ENCODE measurements around the gene ATP6V1F.

ATP6V1F gene

GRCh38 chr7:128849156-128849515 lies 13.5 kb upstream of the ATP6V1F start:
- TF ChIP-seq CTCF (IDR thresholded peaks at IDR 0.05; ENCODE audit: control insufficient read depth, extremely low read depth, insufficient read depth), result no peak
- no peak for DNase-seq (ENCODE audit: low read depth)
- no peak overlapping the region for H3K4me3 ChIP-seq (ENCODE audit: low read depth, low read length)

GRCh38 chr7:128849804-128850490 lies 12.7 kb upstream of the ATP6V1F start:
- H3K4me3 ChIP-seq (ENCODE audit: low read depth, low read length), result no peak overlapping the region
- TF ChIP-seq CTCF (IDR thresholded peaks at IDR 0.05; ENCODE audit: control insufficient read depth, extremely low read depth, insufficient read depth), result no peak
- DNase-seq (ENCODE audit: low read depth), result no peak

GRCh38 chr7:128852537-128853254 lies 10.0 kb upstream of the ATP6V1F start:
- no peak overlapping the region for H3K4me3 ChIP-seq (ENCODE audit: low read depth, low read length)
- TF ChIP-seq CTCF (IDR thresholded peaks at IDR 0.05; ENCODE audit: control insufficient read depth, extremely low read depth, insufficient read depth), result no peak

GRCh38 chr7:128853799-128854198 lies 8.9 kb upstream of the ATP6V1F start:
- TF ChIP-seq CTCF (IDR thresholded peaks at IDR 0.05; ENCODE audit: control insufficient read depth, extremely low read depth, insufficient read depth), result no peak
- no peak overlapping the region for H3K4me3 ChIP-seq (ENCODE audit: low read depth, low read length)
- DNase-seq (ENCODE audit: low read depth), result no peak

More at GRCh38 chr7:128852537-128853254, 10.0 kb upstream of the ATP6V1F start:
- no peak for DNase-seq (ENCODE audit: low read depth)

GRCh38 chr7:128854396-128854795 lies 8.3 kb upstream of the ATP6V1F start:
- TF ChIP-seq CTCF (IDR thresholded peaks at IDR 0.05; ENCODE audit: control insufficient read depth, extremely low read depth, insufficient read depth), result no peak
- DNase-seq (ENCODE audit: low read depth), result no peak
- no peak overlapping the region for H3K4me3 ChIP-seq (ENCODE audit: low read depth, low read length)

GRCh38 chr7:128855559-128855958 lies 7.1 kb upstream of the ATP6V1F start:
- TF ChIP-seq CTCF (IDR thresholded peaks at IDR 0.05; ENCODE audit: control insufficient read depth, extremely low read depth, insufficient read depth), result no peak
- no peak for DNase-seq (ENCODE audit: low read depth)
- no peak overlapping the region for H3K4me3 ChIP-seq (ENCODE audit: low read depth, low read length)

Data from LNCaP clone FGC (cell line).